Stimulated activated CD8-positive, alpha-beta memory T cell treated with anti-CD3 and anti-CD28 coated beads, Interleukin-4, amount 100 ng/mL, for 48 hours (primary cell): ENCODE data around the gene RASGRF1.

Experiments used
- DNase-seq: peaks from one replicate; pipeline ENCODE4 v3.0.0-alpha.2; 2020

The RASGRF1 gene

GRCh38 chr15:79066391-79067071, 24.0 kb downstream of the RASGRF1 start:
- no peak for DNase-seq

- no peak for DNase-seq
Measured at GRCh38 chr15:79065706-79066376, 24.7 kb downstream of the RASGRF1 start.

- no peak for DNase-seq
Measured at GRCh38 chr15:79065361-79065705, 25.2 kb downstream of the RASGRF1 start.

GRCh38 chr15:79064496-79064895, 26.1 kb downstream of the RASGRF1 start:
- DNase-seq: no peak

GRCh38 chr15:79060175-79060574, 30.4 kb downstream of the RASGRF1 start:
- no peak for DNase-seq

GRCh38 chr15:79059081-79059572, 31.5 kb downstream of the RASGRF1 start:
- no peak for DNase-seq

- no peak for DNase-seq
Measured at GRCh38 chr15:79058260-79058850, 32.2 kb downstream of the RASGRF1 start.

- DNase-seq: no peak
Measured at GRCh38 chr15:79057050-79057449, 33.5 kb downstream of the RASGRF1 start.

GRCh38 chr15:79054350-79054749, 36.2 kb downstream of the RASGRF1 start:
- no peak for DNase-seq

GRCh38 chr15:79053894-79054293, 36.7 kb downstream of the RASGRF1 start:
- DNase-seq: no peak

- DNase-seq: no peak
Measured at GRCh38 chr15:79051941-79052731, 38.4 kb downstream of the RASGRF1 start.

- DNase-seq: no peak
Measured at GRCh38 chr15:79051029-79051428, 39.6 kb downstream of the RASGRF1 start.

- DNase-seq: no peak
Measured at GRCh38 chr15:79050341-79050740, 40.2 kb downstream of the RASGRF1 start.

- no peak for DNase-seq
Measured at GRCh38 chr15:79049416-79049815, 41.2 kb downstream of the RASGRF1 start.

- DNase-seq: no peak
Measured at GRCh38 chr15:79047676-79048439, 42.7 kb downstream of the RASGRF1 start.

GRCh38 chr15:79046691-79047404, 43.7 kb downstream of the RASGRF1 start:
- DNase-seq: no peak

GRCh38 chr15:79045041-79045440, 45.5 kb downstream of the RASGRF1 start:
- no peak for DNase-seq

- no peak for DNase-seq
Measured at GRCh38 chr15:79042213-79042928, 48.2 kb downstream of the RASGRF1 start.

GRCh38 chr15:79041601-79042168, 48.9 kb downstream of the RASGRF1 start:
- no peak for DNase-seq

- no peak for DNase-seq
Measured at GRCh38 chr15:79037848-79038247, 52.7 kb downstream of the RASGRF1 start.

- no peak for DNase-seq
Measured at GRCh38 chr15:79036323-79036722, 54.3 kb downstream of the RASGRF1 start.
